GM19239 (cell line): Measurements from ENCODE around the gene KCNN3.
A peak's percentile ranks its signal among the peaks of the same experiment; 100 is the strongest.

Experiments
- DNase-seq: peaks from one replicate; pipeline ENCODE4 v3.0.0; 2011; ENCODE audit warnings: low spot score; ENCODE audit not compliant: insufficient read length
- FAIRE-seq: peaks from 2 replicates; lab custom pipeline; 2011; peaks lifted over from hg19 to GRCh38; lab: Jason Lieb, UNC

KCNN3 gene

GRCh38 chr1:154716614-154717527 lies 153.2 kb downstream of the KCNN3 start:
- FAIRE-seq (no peak), DNase-seq (no peak)

GRCh38 chr1:154716011-154716410 lies 154.1 kb downstream of the KCNN3 start:
- FAIRE-seq (peak; percentile 4), DNase-seq (no peak)

- no peak for DNase-seq
- FAIRE-seq = no peak
Measured at GRCh38 chr1:154715385-154715784, 154.7 kb downstream of the KCNN3 start.

GRCh38 chr1:154714638-154715037 lies 155.4 kb downstream of the KCNN3 start:
- DNase-seq = no peak
- FAIRE-seq = no peak

GRCh38 chr1:154714052-154714623 lies 155.9 kb downstream of the KCNN3 start:
- no peak for DNase-seq
- FAIRE-seq = peak; percentile 79

- FAIRE-seq (no peak), DNase-seq (no peak)
Measured at GRCh38 chr1:154713005-154713404, 157.1 kb downstream of the KCNN3 start.

GRCh38 chr1:154712166-154712810 lies 157.8 kb downstream of the KCNN3 start:
- FAIRE-seq = no peak

GRCh38 chr1:154711416-154711815 lies 158.7 kb downstream of the KCNN3 start:
- FAIRE-seq = no peak
- DNase-seq = no peak

More at GRCh38 chr1:154712166-154712810, 157.8 kb downstream of the KCNN3 start:
- DNase-seq = no peak

- no peak for DNase-seq
- FAIRE-seq = no peak
Measured at GRCh38 chr1:154710106-154710505, 160.0 kb downstream of the KCNN3 start.

GRCh38 chr1:154707901-154708463 lies 162.1 kb downstream of the KCNN3 start:
- DNase-seq (no peak), FAIRE-seq (no peak)

- FAIRE-seq = no peak
Measured at GRCh38 chr1:154706851-154707250, 163.2 kb downstream of the KCNN3 start.

GRCh38 chr1:154705544-154705943 lies 164.5 kb downstream of the KCNN3 start:
- DNase-seq (no peak), FAIRE-seq (no peak)

More at GRCh38 chr1:154706851-154707250, 163.2 kb downstream of the KCNN3 start:
- DNase-seq = no peak

GRCh38 chr1:154703170-154703569 lies 166.9 kb downstream of the KCNN3 start:
- FAIRE-seq = no peak
- no peak for DNase-seq

GRCh38 chr1:154698320-154699096 lies 171.6 kb downstream of the KCNN3 start:
- DNase-seq (no peak), FAIRE-seq (no peak)

GRCh38 chr1:154697710-154698109 lies 172.4 kb downstream of the KCNN3 start:
- FAIRE-seq = no peak
- DNase-seq = no peak

GRCh38 chr1:154696456-154696855 lies 173.6 kb downstream of the KCNN3 start:
- no peak for FAIRE-seq
- DNase-seq = no peak

GRCh38 chr1:154695985-154696384 lies 174.1 kb downstream of the KCNN3 start:
- FAIRE-seq (no peak), DNase-seq (no peak)

- no peak for DNase-seq
- FAIRE-seq = no peak
Measured at GRCh38 chr1:154694995-154695394, 175.1 kb downstream of the KCNN3 start.

GRCh38 chr1:154689083-154689482 lies 181.0 kb downstream of the KCNN3 start:
- DNase-seq = no peak
- no peak for FAIRE-seq

- DNase-seq = no peak
- FAIRE-seq = no peak
Measured at GRCh38 chr1:154686507-154686906, 183.6 kb downstream of the KCNN3 start.
